Muscle of leg (tissue), 11 donors: ENCODE data around the gene HS6ST1. TPM values are rescaled to one million over a fixed set of nuclear protein-coding genes. Genes with fewer than 3 reads are reported as not detected.

Experiments used
- DNase-seq: peaks from one replicate; pipeline ENCODE4 v3.0.0; 2013
- H3K27ac ChIP-seq: one replicate; pipeline ENCODE4 v1.5.1; 2013; ENCODE audit warnings: mild to moderate bottlenecking, low read length, control low read depth
- H3K27me3 ChIP-seq: one replicate; pipeline ENCODE4 v1.6.1; 2013; ENCODE audit warnings: low read length; ENCODE audit not compliant: control insufficient read depth, insufficient read depth
- H3K36me3 ChIP-seq: one replicate; pipeline ENCODE4 v1.6.1; 2013; ENCODE audit warnings: low read length; ENCODE audit not compliant: control insufficient read depth, insufficient read depth
- H3K4me1 ChIP-seq: one replicate; pipeline ENCODE4 v1.6.1; 2013; ENCODE audit warnings: low read length; ENCODE audit not compliant: control insufficient read depth, insufficient read depth
- H3K4me3 ChIP-seq: one replicate; pipeline ENCODE4 v1.5.1; 2013; ENCODE audit warnings: low read length, control low read depth
- H3K9me3 ChIP-seq: replicated peaks from 2 replicates; pipeline ENCODE4 v1.6.1; 2013; ENCODE audit warnings: low read depth, low read length; ENCODE audit not compliant: control insufficient read depth
- WGBS: methylation state at CpG from one replicate; pipeline ENCODE4 v1.1.5; 2013; ENCODE audit warnings: missing lambda C conversion rate; ENCODE audit not compliant: insufficient coverage; 5-methylcytosine and 5-hydroxymethylcytosine counted together
- polyA plus RNA-seq, 8 donors: library from polyadenylated mRNA; unstranded; fragments of 120-200 nt; gene quantifications; one replicate each; pipeline versions ENCODE4 v1.2.1 to v1.2.3, GENCODE V29; 2013; ENCODE audit warnings: inconsistent platforms in 1 of 8, low replicate concordance in 1 of 8; ENCODE audit not compliant: insufficient read length in 8 of 8, insufficient read depth in 1 of 8
- total RNA-seq: library from RNA; stranded (reverse); fragments of 120-200 nt; gene quantifications from one replicate; pipeline ENCODE4 v1.2.4, GENCODE V29; 2013

HS6ST1 gene
- total and polyA plus RNA-seq, 9 donors: 21.8 to 39.8 (median 29.6) TPM

DNA sequence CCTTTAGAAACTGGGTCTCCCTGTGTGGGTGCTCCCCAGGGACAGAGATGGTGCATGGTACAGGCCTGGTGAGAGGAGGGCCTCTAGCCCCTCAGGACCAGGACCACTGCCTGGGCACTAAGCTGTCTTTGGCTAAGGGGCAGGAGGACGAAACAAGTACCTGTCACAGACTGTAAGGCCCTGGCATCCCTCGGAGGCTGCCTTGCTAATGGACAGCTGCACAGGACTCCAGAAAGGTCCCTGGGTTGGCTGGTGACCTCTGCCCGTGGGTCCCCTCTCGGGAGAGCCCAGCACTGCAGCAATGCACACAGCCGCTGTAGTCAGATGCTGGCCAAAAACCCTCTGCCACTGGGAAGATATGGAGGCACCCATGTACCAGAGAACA is 14.3 kb downstream of the HS6ST1 start:
- Histone ChIP-seq H3K36me3 (no peaks in the 10 kb centered on the region), H3K27me3 (no peaks in the 10 kb centered on the region), H3K4me3 (no peak overlapping the region), H3K27ac (no peak overlapping the region), H3K9me3 (no peaks in the 10 kb centered on the region), H3K4me1 (peaks cover 95% of the 10 kb centered on the region)
- WGBS: 63% methylated on average over 4 of the region's 5 CpGs
- DNase-seq: no peak

GRCh38 chr2:128303911-128304310 is 14.8 kb downstream of the HS6ST1 start:
- H3K4me1 ChIP-seq: peaks cover 91% of the 10 kb centered on the region
- DNase-seq: no peak
- no peak overlapping the region for H3K4me3 ChIP-seq
- no peaks in the 10 kb centered on the region for H3K27me3 ChIP-seq
- no peak overlapping the region for H3K27ac ChIP-seq
- 98% methylated on average over 4 of the region's 8 CpGs for WGBS
- no peaks in the 10 kb centered on the region for H3K9me3 ChIP-seq
- H3K36me3 ChIP-seq: no peaks in the 10 kb centered on the region

- no peak overlapping the region for H3K4me3 ChIP-seq
- H3K4me1 ChIP-seq: peaks cover 84% of the 10 kb centered on the region
- no peak for DNase-seq
- WGBS: 74% methylated on average over 5 of the region's 9 CpGs
- H3K36me3 ChIP-seq: no peaks in the 10 kb centered on the region
- no peaks in the 10 kb centered on the region for H3K9me3 ChIP-seq
- H3K27ac ChIP-seq: no peak overlapping the region
- H3K27me3 ChIP-seq: no peaks in the 10 kb centered on the region
Observed at GRCh38 chr2:128303095-128303791, 15.4 kb downstream of the HS6ST1 start.

DNA sequence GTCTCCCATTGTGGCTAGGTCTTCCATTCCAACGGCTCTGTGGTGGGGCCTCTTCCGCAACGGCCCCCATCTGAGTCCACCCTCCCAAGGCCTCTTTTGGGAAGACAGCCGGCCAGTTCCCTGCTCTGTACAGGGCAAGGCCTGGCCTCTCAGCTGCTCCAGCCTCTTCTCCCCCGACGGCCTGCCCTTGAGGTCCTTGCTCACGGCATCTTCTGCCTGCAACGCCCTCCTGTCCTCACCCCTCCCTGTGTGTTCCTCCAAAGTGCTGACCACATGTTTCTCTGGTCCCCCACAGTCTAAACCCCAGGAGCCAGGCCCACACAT is 16.0 kb downstream of the HS6ST1 start:
- Histone ChIP-seq H3K27ac (no peak overlapping the region), H3K36me3 (no peaks in the 10 kb centered on the region), H3K9me3 (no peaks in the 10 kb centered on the region), H3K27me3 (no peaks in the 10 kb centered on the region), H3K4me3 (no peak overlapping the region), H3K4me1 (peaks cover 79% of the 10 kb centered on the region)
- 67% methylated on average over 8 of the region's 8 CpGs for WGBS
- DNase-seq: no peak

DNA sequence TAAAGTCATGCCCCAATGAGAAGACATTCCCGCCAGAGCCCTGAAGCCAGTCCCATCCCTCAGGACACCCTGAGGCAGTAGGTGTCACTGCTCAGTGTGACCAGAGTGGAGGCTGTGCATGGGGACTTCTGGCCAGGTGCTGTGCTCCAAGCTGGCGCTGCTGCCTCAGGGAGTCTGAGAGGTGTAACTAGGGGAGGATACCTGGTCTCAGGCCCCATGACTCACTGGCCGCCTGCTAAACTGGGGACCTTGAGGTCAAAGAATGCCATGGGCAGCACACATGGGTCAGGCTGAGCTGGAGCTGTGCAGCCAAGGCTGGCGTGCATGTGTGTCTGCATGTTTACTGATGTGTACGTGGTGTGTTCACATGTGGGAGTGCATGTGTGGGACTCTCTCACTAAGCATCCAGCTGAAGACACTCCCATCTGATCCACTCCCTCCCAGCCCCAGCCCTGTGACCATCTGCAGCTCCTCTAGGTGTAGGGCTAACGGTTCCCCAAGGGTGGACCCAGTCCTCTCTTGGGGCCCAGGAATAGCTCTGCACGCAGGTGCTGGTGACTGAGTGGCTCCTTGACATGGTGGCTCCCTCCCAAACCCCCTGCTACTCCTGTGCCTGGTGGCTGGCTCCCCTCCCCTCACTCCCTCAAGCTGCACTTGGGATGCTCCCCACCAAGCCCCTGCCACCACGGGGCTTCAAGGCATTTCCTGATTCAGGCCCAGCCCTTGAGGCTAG is 16.5 kb downstream of the HS6ST1 start:
- peaks cover 73% of the 10 kb centered on the region for H3K4me1 ChIP-seq
- H3K9me3 ChIP-seq: no peaks in the 10 kb centered on the region
- H3K4me3 ChIP-seq: no peak overlapping the region
- no peak for DNase-seq
- WGBS: 65% methylated on average over 6 of the region's 8 CpGs
- peak overlapping the region; percentile 69 for H3K27ac ChIP-seq
- no peaks in the 10 kb centered on the region for H3K27me3 ChIP-seq
- no peaks in the 10 kb centered on the region for H3K36me3 ChIP-seq

DNA sequence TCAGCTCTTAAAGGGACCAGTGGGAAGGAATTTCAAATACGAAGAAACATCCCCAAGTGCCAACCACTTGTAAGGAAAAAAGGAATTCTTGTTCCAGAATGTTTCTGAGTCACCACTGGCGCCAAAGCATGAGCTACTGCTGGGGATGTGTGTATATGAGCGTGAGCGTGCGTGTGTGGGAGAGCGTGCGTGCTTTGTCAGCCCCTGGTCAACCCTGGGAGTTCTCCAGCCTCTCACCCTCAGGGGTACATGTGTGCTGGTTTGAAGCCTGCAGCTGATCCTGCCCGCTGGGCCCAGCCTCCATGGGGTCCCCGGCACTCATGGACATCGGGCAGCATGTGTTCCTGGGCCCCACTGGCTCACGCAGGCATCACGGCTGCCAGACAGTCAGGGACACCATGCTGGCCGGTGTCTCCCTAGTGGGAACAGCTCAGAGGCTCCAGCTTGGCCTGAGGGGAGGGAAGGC is 17.1 kb downstream of the HS6ST1 start:
- WGBS: 67% methylated on average over 11 of the region's 13 CpGs
- no peaks in the 10 kb centered on the region for H3K36me3 ChIP-seq
- peak; percentile 80 for DNase-seq
- no peak overlapping the region for H3K4me3 ChIP-seq
- no peaks in the 10 kb centered on the region for H3K27me3 ChIP-seq
- no peaks in the 10 kb centered on the region for H3K9me3 ChIP-seq
- H3K4me1 ChIP-seq: peaks cover 67% of the 10 kb centered on the region
- peak overlapping the region; percentile 69 for H3K27ac ChIP-seq

DNA sequence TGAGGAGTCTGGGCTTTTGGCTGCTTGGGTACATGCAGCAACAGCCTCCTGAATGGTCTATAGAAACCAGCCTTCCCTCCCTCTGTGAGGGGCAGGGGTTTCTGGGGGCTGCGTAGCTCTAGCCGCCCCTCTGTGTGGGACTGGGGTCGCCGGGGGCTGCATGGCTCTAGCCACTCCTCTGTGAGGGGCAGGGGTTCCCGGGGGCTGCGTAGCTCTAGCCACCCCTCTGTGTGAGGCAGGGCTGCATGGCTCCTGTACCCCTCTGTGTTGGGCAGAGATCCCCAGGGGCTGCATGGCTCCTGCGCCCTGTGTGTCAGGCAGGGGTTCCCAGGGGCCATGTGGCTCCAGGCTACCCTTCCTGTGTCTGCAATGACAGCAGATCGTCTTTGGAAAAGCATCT is 17.6 kb downstream of the HS6ST1 start:
- H3K9me3 ChIP-seq: no peaks in the 10 kb centered on the region
- peak overlapping the region; percentile 20 for H3K27ac ChIP-seq
- H3K36me3 ChIP-seq: no peaks in the 10 kb centered on the region
- H3K27me3 ChIP-seq: no peaks in the 10 kb centered on the region
- DNase-seq: no peak
- H3K4me3 ChIP-seq: no peak overlapping the region
- 74% methylated on average over 6 of the region's 8 CpGs for WGBS
- H3K4me1 ChIP-seq: peaks cover 62% of the 10 kb centered on the region

DNA sequence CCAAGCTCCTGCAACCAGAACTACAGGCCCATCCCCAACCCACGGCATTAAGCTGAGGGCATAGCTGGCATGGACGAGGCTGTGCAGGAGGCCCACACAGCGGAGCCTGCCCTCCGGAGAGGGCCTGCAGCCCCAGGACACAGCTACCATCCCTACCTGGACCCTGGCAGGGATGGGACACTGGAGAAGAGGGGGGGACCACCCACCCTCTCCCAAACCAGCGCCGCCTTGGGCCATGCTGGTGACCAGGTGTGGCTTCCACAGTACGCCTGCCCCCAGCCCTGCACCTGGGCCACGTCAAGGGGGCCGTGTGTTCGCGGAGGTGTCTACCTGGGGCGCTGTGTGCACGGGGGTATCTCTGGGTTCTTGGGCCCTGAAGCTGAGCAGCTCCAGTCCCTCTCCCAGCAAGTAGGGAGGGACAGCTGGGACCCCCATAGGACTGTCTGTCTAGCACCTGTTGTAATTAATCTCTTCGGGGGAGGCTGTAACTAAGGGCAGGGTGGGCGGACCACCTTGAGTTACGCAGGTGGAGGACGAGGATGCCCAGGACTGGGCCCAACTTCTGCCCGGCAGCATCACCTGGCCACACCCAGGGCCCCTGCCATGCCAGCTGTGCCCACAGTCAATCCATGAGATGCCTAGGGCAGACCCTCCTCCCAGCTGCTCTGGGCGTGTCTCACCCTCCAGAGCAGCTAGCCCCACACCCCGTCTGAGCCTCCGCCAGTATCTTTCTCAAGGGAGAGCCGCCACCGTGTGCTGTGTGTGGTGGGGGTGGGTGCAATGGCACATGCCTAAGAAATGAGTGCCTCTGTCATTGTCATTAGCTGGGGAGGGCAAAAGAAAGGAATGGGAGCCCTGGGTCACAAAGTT is 18.3 kb downstream of the HS6ST1 start:
- H3K36me3 ChIP-seq: no peaks in the 10 kb centered on the region
- no peak overlapping the region for H3K27ac ChIP-seq
- H3K27me3 ChIP-seq: no peaks in the 10 kb centered on the region
- DNase-seq: no peak
- H3K4me3 ChIP-seq: no peak overlapping the region
- WGBS: 78% methylated on average over 10 of the region's 23 CpGs
- H3K9me3 ChIP-seq: no peaks in the 10 kb centered on the region
- H3K4me1 ChIP-seq: peaks cover 56% of the 10 kb centered on the region

DNA sequence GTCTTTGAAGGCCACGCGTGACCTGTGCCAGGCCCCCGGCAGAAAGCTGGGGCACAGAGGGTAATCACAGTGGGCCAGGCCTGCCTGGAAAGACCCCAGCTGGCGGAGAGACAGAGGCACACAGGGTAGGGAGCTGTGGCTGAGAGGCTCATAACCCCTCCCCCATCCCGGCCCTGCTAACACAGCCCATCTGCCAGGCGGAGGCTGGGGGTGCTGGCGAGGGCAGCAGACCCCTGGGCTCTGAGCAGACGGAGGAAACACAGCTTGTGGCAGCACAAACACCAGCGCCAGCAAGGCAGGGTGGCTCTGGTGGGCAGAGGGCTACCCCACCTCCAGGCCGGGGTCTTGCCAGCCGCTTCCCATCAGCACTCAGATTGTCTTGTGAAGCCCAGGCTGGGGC is 19.0 kb downstream of the HS6ST1 start:
- Histone ChIP-seq H3K36me3 (no peaks in the 10 kb centered on the region), H3K27ac (no peak overlapping the region), H3K4me3 (no peak overlapping the region), H3K9me3 (no peaks in the 10 kb centered on the region), H3K4me1 (peaks cover 52% of the 10 kb centered on the region), H3K27me3 (no peaks in the 10 kb centered on the region)
- no peak for DNase-seq
- WGBS: no CpG with 5 or more reads among the region's 11 CpGs
